ENCODE data around the gene KLHL1.
"Not testable (repeated sequence)": the region's sequence is repeated elsewhere in the genome, so short reads cannot be mapped to it uniquely, and the experiment has no call there.

Gene KLHL1

GRCh38 chr13:70108356-70109105, at the start of gene KLHL1:
KLHL1 (minus strand) TSS chr13:70108452; CDS start chr13:70107699, 753 bp downstream.
- no peak for TF ChIP-seq CTCF (IDR thresholded peaks at IDR 0.05; ENCODE audit: extremely low read depth, missing control alignments)
- DNase-seq (ENCODE audit: low spot score), result no peak

- not testable (repeated sequence) for DNase-seq (ENCODE audit: low spot score)
Measured at GRCh38 chr13:70142658-70143057, 34.4 kb upstream of the KLHL1 start.

GRCh38 chr13:70128098-70128497, 19.8 kb upstream of the KLHL1 start:
- TF ChIP-seq CTCF (IDR thresholded peaks at IDR 0.05; ENCODE audit: extremely low read depth, missing control alignments), result no peak
- no peak for DNase-seq (ENCODE audit: low spot score)

GRCh38 chr13:70125693-70126092, 17.4 kb upstream of the KLHL1 start:
- TF ChIP-seq CTCF (IDR thresholded peaks at IDR 0.05; ENCODE audit: extremely low read depth, missing control alignments), result no peak
- no peak for DNase-seq (ENCODE audit: low spot score)

- no peak for DNase-seq (ENCODE audit: low spot score)
- TF ChIP-seq CTCF (IDR thresholded peaks at IDR 0.05; ENCODE audit: extremely low read depth, missing control alignments), result no peak
Measured at GRCh38 chr13:70117338-70117905, 9.2 kb upstream of the KLHL1 start.

- no peak for DNase-seq (ENCODE audit: low spot score)
- TF ChIP-seq CTCF (IDR thresholded peaks at IDR 0.05; ENCODE audit: extremely low read depth, missing control alignments), result no peak
Measured at GRCh38 chr13:70107498-70108281, 562 bp downstream of the KLHL1 start, which contains the start of gene ATXN8OS. ATXN8OS (plus strand) TSS chr13:70107826.

- no peak for TF ChIP-seq CTCF (IDR thresholded peaks at IDR 0.05; ENCODE audit: extremely low read depth, missing control alignments)
Measured at GRCh38 chr13:70107125-70107497, 1.1 kb downstream of the KLHL1 start.

More at GRCh38 chr13:70107125-70107497, 1.1 kb downstream of the KLHL1 start:
- DNase-seq (ENCODE audit: low spot score), result no peak
